Inflammatory macrophage treated with lipopolysaccharide for 1 hour (primary cell): ENCODE results near the gene PCDH15.

Experiments
- DNase-seq, 2 donors: peaks; one replicate each; pipeline ENCODE4 v3.0.0-alpha.2; 2020 to 2022

Gene PCDH15

DNA sequence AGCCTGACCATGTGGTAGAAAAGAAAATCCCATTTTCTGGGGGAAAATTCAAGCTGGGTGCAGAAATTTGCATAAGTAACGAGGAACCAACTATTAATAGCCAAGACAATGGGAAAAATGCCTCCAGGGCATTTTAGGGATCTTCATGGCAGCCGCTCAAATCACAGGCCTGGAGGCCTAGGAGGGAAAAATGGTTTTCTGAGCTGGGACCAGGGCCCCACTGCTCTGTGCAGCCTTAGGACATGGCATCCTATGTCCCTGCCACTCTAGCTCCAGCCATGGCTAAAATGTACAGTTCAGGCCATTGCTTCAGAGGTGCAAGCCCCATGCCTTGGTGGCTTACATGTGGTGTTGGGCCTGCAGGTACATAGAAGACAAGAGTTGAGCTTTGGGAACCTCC lies 459.0 kb downstream of the PCDH15 start:
- no peak for DNase-seq

DNA sequence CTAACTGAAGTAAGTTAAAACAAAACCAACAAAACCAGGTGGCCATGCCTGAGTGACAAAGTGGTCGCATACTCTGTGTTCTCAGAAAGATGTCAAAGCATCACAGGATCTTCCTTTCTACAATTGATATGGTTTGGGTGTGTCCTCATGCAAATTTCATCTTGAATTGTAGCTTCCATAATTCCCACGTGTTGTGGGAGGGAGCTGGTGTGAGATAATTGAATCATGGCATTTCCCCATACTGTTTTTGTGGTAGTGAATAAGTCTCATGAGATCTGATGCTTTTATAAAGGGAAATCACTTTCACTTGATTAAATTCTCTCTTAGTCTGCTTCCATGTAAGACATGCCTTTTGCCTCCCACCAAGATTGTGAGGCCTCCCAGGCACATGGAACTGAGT lies 465.7 kb downstream of the PCDH15 start:
- DNase-seq: no peak

DNA sequence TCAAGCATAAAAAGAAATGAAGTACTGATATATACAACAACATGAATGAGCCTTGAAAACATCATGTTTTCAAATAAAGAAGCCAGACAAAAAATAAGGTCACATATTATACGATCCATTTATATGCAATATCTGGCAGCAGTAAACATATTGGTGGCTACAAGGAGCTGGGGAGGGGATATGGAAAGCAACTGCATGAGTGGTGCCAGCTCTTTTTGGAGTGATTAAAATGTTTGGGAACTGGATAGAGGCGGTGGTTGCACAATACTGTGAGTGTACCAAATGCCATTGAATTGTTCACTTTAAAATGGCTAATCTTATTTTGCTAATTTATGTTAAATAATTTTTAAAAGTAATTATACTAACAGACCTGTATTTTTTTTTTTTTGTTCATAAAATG lies 481.7 kb downstream of the PCDH15 start:
- DNase-seq: no peak

DNA sequence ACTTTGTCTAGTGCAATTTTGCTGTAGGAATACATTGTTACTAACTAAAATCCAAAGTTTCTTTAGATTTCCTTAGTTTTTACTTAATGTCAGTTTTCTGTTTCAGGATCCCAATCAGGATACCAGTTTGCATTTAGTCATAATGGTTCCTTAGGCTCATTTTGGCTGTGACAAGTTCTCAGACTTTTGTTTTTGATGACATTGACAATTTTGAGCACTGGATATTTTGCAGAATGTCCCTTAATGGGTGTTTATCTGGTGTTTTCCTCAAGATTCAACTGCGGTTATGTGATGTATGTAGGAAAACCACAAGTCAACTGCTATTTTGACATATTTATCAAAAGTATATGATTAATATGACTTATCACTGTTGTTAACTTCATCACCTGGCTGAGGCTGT lies 482.6 kb downstream of the PCDH15 start:
- DNase-seq: no peak

DNA sequence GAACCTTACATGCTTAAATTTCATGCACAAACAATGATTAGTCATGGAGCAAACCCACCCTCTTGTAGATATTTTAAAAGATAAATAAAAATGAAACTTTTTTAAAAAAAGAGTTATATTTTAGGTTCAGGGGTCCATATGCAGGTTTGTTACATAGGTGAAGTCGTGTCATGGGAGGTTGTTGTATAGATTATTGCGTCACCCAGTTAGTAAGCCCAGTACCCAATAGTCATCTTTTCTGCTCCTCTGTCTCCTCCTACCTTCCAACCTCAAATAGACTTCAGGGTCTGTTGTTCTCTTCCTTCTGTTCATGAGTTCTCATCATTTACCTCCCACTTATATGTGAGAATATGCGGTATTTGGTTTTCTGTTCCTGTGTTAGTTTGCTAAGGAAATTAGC lies 486.6 kb downstream of the PCDH15 start:
- no peak for DNase-seq

DNA sequence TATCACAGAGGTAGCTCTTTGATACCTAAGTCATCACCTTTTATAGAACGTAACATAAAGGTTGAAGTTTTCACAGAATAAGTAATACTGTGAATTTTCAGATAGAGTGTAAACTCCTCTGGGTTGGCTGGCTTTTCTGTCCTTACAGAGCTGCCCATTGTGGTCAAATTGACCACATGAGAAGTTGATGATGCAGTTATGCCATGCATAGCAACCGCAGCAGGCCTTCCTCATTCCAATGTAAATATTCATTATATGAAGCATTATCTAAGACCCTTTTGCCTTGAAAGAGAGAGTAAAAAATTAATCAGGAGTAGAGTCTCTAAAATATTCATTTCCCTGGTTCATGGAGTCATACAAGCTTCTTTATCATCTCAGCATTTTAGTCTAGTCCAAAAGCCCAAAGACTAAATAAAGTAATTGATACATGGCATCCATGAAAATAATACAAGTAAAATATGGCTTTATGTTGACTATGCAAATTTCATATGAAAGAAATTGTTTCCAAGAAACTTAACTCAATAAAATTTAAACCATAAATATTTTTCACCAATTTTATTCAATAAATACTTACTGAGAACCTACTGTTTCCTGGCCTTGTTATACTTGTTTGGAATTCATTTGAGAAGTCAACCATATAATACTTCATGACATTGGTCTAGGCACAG lies 516.4 kb downstream of the PCDH15 start:
- DNase-seq: no peak

DNA sequence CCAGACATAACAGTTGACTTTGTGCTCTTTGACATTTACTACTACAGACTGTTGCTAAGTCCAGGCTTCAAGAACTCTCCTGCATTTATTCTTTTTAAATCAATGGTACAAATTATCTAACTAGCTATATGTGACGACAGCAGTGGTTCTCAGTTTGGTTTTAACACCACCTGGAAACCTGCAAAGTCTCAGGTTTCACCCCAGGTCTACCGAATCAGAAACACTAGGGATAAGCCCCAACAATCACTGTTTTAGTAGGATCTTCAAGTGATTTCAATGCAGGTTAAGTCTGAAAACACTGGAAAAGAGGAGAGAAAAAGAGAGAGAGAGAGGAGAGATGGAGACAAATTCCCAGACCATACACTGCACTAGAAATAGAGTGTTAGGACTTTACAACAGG lies 519.0 kb downstream of the PCDH15 start:
- no peak for DNase-seq

DNA sequence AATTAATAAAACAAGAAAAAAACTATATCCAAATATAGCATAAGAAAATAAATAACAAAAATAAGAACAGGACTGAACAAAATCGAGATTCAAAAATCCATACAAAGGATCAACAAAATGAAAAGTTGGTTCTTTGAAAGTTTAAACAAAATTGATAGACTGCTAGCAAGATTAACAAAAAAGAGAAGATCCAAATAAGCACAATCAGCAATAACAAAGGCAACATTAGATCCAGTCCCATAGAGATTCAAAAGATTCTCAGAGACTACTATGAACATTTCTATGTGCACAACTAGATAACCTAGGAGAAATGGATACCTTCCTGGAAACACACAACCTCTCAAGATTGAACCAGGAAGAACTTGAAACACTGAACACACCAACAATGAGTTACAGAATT lies 534.6 kb downstream of the PCDH15 start:
- DNase-seq: no peak

DNA sequence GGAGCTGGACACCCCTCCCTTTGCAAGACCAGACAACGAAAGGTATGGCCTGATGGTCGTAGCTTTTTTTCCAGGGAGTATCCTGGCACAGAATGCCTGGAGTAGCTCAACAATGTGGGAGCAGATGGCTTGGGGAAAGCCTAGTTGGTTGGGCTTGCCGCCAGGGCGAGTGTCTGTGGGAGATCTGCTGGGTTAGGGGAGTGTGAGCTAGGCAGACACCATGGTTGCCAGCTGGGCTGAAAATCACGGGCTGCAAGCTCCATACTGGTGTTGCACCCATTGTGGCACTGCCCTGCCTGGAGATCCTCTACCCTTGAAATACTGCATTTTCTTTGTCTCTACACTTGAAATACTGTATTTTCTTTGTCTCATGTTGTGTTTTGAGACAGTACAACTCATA lies 538.3 kb downstream of the PCDH15 start:
- DNase-seq: no peak

DNA sequence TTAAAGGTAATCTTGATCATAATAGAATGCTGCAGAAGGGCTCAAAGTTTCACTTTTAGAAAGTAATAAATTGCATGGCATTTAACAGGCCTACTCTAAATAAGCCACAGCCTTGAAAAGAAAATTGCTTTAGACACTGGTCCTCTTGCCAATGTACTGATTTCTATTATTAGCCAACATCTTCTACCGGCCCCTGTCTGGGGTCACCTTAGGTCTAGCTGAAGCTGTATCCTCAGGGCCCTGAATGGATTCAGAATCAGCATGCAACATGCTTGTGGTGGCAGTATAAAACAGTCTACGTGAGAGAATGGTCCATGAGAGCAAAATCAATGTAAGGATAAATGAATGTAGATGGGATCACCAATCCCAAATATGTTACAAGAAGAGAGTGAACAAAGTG lies 541.9 kb downstream of the PCDH15 start:
- DNase-seq: no peak

DNA sequence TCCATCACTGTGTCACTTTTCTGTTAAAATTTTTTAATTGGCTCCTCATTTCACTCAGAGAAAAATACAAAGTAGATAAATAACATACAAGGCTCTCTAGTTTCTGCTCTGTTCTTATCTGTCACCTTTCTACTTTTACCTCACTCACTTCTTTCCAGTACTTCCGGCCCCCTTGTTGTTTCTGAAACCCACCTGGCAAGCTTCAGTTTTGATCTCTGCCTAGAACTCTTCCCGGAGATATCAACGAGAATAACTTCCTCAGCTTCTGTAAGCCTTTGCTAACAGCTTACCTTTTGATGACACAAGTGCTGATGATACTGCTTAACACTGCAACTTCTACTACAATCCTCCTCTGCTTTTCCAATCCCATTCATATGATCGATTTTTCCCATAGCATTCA lies 566.2 kb downstream of the PCDH15 start:
- no peak for DNase-seq

DNA sequence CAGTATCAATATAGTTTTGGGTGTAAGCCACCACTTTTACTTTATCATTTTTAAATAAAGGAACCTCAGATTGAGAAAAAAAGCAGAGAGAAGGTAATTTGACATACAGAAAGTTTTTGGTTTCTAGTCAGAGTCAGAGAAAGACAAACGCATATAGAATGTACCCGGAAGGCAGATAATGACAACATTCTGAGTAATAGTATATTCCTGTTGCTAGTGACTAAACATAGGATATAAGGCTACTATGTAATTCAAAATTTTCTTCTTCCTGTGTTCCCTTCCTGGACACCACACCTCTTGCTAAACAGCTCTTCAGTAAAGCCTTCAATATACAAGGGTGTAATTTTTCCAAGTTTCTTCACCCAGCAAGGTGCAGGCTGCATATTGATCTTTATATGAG lies 597.6 kb downstream of the PCDH15 start:
- DNase-seq: no peak

DNA sequence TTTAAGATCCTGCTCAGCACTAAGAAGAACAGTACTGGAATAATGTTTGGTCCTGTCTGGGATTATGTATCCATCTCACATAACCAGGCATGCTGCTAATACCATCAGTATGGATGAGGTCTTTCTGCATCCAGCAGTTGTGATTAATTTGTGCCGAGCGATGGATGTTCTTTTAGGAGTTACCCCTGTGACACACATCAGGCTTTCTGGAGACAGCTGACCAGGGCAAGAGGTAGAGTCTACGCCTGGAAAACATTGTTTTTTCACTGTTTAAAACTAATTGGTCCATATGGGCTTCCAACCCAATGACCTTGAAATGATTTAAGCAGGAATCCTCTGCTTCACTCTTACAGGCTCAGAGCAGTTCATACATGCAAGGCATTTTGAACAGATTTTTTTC lies 603.0 kb downstream of the PCDH15 start:
- DNase-seq: no peak

DNA sequence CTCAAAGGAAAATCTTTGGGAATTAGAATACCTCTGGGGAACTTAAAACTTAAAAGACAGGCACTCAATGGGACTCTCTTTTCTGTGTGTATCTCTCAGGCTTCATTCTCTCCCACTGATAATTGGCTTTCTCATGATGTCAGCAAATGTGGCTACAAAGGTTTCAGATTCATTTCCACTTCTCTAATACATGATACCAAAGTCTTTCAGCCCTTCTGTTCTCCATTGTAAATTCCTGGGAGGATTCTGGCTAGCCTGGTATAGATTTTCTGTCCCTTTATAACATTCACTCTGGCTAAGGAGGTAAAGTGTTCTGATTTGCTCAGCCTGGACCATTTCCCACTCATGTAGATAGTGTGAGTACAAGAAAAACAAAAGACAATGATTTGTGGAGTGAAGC lies 606.2 kb downstream of the PCDH15 start:
- no peak for DNase-seq

DNA sequence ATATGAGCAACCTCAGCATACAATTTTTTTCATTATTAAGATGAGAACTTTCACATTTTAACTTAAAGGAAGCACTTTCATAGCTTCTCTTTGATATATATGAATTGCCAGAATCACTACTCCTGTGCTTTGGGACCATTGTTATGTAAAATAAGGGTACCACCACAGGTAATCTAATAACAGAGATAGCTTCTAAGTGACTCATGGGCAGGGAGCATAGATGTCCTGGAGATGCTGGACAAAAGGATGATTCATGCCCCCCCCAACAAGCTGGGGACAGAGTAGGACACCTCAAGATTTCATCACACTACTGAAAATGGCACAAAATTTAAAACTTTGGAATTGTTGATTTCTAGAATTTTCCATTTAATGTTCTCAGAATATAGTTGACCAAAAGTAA lies 641.1 kb downstream of the PCDH15 start:
- no peak for DNase-seq

DNA sequence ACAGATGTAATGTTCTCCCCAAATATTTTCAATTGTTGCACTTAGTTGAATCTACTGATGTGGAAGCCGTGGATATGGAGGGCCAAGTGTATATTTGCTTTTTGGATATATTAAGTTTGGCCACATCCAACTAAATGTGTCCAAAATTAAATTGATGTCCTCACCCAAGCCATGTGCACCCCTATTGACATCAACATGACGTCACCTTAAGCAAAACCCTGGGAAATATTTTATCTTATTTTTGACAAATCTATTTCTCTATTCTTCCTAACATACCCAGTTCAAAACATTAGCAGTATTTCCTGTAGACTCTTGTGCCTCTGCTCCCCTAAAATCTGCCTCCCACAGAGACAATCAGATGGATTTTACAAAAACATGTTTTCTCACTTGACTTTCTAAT lies 652.5 kb downstream of the PCDH15 start:
- no peak for DNase-seq

DNA sequence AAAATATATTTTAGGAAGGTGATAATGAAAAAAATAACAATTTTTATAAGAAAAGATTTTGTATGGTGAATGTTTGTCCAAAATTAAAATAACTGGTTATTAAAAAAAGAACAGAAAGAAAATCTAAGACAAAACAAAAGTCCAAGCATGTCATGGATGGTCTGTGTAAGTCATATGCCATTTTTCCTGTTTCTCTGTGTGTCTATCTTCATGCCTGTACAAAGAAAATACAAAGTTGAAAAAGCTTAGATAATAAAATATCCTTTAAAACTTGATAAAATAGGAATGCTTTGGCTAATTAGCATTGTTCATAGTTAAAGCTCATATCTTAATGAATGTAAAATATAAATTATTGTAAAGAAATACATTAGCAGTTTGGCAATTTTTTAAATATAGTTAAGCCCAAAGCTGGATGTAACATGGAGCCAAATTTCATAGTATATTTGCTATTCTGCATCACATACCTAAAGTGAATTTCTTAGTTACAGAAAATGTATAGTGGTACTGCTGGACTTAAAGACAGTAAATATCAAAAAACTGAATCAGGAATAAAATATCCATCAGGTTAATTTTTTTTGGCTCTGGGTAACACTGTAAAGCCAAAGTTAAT lies 661.1 kb downstream of the PCDH15 start:
- DNase-seq: no peak

DNA sequence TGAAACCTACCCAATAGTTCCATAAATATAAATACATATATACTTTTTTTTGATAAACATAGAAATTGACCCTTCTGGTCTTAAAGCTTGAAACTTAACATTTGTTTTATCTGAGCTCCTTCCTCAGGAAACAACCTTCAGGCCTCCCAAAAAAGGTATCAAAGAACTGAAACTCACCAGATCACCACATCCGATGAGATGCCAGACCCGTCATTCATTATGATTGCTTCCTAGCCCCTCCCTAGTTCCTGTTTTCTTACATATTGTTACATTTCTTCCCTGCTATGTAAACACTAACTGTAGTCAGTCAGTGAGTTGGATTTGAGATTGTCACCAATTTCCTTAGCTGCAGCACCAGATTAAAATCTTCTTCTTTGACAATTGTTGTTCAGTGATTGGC lies 663.6 kb downstream of the PCDH15 start:
- no peak for DNase-seq

DNA sequence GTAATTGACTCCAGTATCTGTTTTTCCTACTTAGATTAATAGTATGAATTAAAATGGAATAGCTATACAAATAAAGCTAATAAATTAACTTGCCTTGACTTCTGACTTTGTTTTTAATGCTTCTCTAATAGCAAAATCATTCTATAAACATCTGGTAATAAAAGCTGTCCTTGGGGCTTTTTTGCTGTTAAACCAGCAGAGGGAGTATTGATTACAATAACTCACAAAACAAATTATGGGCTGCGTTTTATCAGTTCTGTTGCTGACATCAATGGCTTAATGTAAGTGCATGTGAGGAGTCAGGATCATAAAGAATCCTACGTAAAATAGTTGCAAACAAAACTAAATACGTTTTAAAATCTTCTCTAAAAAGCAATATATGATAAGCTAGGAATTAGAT lies 667.8 kb downstream of the PCDH15 start:
- no peak for DNase-seq

DNA sequence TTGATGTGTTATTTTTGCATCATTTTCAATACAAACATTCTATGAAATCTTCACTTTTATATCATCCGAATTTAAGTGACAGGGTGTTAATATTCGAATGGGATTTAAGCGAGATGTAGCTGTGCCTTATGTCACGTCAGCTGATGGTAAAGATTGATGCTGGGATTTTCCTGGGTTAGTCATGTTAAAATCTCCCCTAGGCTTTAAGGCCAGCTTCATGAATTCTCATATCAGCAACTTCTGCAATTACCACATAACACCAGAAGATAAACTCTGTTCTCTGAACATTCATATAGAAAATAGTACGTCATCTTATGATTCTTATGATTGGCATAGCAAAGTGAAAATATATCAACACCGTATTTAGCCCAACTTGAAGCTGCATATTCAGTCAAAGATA lies 669.2 kb downstream of the PCDH15 start:
- DNase-seq: no peak

DNA sequence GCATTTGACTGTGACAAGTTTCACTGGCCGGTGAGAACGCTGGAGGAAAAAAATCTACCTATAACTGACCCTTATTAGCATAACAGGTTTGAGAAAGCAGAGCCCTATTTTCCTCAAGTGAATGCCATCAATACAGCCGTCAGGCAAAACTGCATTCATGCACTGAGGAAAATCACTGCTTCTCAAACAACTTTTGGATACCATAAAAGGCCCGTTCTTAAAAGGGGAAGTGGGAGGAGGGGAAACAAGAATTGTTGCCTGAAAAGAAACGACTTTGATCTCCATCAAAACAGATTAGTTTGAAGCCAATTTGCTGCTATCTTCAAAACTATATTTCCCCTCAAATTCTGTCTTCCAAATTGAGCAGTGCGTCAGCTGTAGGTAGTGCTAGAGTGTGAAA lies 670.6 kb downstream of the PCDH15 start:
- DNase-seq: no peak

DNA sequence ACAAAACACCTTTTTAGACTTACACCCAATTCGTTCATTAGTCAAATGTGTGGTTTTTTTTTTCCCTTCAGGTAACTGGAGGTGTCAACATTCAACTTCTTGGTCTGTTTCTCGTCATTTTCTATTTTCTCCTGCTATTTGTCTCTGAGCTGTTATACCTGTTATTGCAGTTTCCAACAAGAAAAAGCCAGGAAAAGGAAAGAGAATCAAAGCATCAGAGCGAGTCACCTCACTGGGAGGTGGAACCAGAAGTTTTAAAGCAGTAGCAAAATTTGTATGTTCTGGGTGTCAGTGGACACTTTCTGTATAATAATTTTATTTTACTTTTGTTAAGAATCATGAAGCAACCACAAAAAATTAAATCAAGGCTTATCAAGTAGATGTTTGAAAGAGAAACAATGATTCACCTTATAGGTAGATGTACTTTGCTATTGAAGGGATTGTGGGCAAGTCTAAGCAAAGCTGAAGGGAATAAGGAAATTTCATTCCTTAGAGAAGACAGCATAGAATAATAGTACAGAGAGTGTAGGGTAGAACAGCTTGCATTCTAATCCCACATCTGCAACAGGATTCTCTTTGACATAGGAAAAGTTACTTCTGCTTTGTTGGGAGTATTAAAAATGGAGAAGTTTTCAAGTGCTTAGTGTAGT lies 675.8 kb downstream of the PCDH15 start:
- no peak for DNase-seq

DNA sequence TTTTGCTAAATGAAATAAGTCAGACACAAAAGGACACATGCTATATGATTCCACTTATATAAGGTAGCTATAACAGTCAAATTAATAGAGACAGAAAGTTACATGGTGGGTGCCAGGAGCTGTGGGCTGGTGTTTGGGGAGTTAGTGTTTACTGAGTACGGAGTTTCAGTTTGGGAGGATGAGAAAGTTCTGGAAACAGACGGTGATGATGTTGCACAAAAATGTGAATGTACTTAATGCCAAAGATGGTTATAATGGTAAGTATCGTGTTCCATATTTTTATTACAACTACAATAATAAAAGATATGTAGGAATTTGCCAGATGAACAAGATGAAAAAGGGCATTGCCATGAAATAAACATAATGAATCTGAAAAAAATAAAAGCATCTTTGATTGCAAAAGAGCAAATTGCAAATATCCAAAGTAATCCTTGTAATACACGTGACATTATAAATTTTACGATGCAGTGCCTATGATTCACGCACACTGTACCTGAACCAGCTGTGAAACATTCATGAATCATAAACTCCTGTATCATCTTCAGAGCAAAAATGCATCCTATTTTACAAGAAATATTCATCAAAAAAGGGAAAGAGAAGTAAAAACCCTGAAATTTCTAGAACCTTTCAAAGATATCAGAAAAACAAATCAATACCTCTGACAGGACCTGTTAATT lies 676.7 kb downstream of the PCDH15 start:
- no peak for DNase-seq

DNA sequence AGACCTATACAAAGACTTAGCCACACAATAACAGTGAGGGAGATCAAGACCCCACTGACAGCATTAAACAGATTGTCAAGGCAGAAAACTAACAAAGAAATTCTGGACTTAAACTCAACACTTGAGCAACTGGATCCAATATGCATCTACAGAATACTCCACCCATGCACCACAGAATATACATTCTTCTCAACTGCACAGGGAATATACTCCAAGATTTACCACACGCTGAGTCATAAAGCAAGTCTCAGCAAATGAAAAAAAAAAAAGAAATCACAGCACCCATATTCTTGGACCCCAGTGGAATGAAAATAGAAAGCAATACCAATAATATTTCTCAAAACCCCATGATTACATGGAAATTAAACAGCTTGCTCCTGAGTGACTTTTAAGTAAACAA lies 680.2 kb downstream of the PCDH15 start:
- DNase-seq: no peak
